WI38 (cell line): ENCODE measurements around the gene RUSF1.

Experiments used
- H3K4me3 ChIP-seq: 2 replicates; pipeline ENCODE4 v1.5.1; 2011; ENCODE audit warnings: low read depth, mild to moderate bottlenecking, control low read depth, low read length
- TF ChIP-seq, protein P1 (sequence below): IDR thresholded peaks from 2 replicates; pipeline ENCODE4 v1.5.1; 2012; ENCODE audit warnings: low read depth, mild to moderate bottlenecking, control low read depth, low read length

RUSF1 gene

DNA sequence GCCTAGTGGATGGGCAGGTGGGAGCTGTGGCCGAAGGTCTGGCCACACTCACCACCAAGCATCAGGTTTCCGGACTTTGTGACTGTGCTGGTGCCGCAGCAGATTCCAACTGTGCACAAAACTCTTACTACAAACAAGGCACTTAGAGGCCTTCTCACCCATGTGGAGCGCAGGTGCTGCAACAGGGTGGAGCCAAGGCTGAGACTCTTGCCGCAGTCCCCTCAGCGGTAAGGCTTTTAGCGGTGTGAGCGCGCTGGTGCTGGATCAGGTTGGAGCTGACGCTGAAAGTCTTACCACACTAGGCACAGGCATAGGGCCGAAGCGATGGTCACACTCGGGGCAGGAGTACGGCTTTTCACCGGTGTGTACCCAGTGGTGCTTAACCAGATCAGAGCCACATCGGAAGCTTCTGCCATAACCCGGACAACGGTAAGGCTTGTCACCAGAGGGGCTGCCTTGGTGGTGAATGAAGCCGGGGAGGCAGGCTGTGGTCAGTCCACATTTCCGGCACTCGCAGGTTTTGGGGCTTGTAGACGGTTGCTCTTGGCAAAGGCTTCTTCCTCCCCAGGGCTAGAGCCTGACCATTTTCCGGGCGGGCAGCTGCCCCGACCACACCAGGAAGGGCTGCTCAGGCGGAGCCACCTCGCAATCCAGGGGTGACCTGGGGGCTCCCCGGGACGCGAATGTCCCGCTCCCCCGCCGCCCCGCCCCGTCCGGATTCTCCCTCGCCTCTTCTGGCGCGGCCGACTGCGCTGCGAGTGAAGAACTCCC is 49.9 kb downstream of the RUSF1 start:
- peak overlapping the region; percentile 88 for H3K4me3 ChIP-seq
- TF ChIP-seq, protein P1, sequence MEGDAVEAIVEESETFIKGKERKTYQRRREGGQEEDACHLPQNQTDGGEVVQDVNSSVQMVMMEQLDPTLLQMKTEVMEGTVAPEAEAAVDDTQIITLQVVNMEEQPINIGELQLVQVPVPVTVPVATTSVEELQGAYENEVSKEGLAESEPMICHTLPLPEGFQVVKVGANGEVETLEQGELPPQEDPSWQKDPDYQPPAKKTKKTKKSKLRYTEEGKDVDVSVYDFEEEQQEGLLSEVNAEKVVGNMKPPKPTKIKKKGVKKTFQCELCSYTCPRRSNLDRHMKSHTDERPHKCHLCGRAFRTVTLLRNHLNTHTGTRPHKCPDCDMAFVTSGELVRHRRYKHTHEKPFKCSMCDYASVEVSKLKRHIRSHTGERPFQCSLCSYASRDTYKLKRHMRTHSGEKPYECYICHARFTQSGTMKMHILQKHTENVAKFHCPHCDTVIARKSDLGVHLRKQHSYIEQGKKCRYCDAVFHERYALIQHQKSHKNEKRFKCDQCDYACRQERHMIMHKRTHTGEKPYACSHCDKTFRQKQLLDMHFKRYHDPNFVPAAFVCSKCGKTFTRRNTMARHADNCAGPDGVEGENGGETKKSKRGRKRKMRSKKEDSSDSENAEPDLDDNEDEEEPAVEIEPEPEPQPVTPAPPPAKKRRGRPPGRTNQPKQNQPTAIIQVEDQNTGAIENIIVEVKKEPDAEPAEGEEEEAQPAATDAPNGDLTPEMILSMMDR = no peak

DNA sequence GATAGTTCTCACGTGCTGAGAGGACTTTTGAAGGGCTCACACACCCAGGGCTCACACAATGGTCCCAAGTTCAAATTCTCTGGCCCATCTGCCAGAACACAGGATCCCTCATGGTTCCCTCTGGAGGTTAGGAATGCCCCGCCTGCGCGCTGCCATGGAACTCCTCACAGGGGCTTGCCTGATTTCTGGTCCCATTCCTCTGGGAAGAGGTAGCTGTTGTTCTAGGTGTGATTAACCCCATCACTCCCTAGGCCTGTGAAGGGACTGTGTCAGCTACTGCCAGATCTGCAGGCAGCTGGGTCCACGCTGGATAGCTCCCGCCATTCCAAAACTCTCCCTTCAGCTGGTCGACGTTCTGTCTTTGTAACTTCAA is 51.2 kb downstream of the RUSF1 start:
- H3K4me3 ChIP-seq = 0 out of 2 replicates have a peak overlapping the region, but pooled peaks have one; percentile 88
- TF ChIP-seq, protein P1 = no peak

DNA sequence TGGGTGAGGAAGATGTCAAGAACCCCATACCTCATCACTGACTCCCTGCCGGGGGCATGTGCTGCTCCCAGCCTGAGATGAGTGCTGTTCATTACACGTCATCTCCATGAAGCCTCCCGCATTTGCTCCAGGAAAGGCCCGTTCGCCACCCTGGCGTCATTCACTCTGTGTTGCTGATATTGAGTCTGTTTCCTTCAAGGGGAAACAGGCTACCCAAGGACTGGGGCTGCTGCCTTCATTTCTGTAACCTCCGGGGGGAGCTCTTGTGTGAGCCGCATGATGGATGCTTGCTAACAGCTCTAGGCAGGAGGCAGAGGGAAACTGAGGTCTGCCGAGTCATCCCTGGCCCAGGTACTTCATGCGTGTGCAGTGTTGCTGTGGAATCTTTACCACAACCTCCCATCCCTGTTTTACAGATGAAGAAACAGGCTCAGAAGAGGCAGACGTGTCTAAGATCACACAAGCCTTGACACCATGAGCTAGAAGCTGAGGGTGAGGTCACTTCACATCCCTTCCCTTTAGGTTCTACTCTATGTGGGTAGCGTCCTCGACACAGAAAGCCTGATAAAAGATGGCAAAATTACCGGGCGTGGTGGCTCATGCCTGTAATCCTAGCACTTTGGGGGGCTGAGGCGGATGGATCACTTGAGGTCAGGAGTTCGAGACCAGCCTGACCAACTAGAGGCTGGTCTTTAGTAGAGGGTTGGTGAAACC is 52.4 kb downstream of the RUSF1 start:
- TF ChIP-seq, protein P1 = no peak
- no peak overlapping the region for H3K4me3 ChIP-seq

DNA sequence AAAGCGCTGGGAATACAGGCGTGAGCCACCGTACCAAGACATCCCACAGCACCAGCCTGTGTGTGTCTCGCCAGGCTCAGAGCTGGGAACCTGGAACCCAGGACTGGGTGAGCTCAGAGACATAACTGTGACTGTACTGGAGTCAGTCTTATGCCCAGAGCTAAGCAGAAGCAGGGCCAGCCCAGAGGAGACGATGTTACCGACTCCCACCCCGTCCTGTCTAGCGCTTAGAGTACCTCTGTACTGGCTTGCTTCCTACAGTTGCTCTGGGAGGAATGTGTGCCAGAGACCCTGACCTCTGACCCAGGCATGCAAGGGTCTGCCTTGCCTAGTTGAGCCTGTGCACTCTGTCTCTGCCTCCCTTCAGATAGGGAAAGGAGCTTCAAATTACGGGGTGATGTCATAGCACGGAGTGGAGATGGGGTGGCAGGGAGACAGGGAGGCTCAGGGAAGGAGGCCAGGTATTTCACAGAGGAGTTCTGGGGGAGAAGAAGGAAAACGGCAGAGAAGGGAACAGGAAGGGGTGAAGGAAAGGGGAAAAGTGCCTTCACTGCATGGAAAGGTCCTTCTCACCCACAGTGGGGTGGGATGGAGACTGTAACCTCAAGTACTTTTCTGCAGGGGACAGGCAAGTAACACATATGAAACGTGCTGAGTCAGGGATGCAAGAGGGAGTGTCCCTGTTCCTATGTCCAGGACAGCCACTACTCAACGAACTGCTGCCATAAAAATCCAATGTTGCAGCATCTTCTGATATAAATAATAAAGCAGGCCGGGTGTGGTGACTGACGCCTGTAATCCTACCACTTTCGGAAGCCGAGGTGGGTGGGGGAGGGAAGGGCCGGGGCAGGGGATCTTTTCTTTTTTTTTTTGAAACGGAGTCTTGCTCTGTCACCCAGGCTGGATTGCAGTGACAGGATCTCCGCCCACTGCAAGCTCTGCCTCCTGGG is 54.7 kb downstream of the RUSF1 start:
- H3K4me3 ChIP-seq = no peak overlapping the region
- TF ChIP-seq, protein P1 = no peak

DNA sequence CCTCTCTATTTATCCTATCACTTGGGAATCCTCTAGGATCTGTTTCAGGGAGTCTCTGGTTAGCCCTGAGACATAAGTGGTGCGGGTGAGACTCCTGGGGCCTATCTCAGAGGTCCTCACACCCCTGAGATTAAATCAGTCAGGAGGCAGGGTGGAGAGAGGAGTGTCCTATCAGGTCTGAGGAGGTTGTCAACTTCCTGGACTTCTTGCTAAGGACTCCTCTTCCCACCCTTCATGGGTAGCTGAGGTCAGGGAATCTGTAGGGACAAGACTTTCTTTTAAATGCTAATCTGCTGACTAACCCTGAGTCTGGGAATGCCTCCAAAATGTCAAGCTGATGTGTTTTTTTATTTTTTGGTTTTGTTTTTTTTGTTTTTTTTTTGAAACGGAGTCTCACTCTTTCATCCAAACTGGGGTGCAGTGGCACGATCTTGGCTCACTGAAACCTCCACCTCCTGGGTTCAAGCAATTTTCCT is 55.5 kb downstream of the RUSF1 start:
- no peak overlapping the region for H3K4me3 ChIP-seq
- TF ChIP-seq, protein P1 = no peak

DNA sequence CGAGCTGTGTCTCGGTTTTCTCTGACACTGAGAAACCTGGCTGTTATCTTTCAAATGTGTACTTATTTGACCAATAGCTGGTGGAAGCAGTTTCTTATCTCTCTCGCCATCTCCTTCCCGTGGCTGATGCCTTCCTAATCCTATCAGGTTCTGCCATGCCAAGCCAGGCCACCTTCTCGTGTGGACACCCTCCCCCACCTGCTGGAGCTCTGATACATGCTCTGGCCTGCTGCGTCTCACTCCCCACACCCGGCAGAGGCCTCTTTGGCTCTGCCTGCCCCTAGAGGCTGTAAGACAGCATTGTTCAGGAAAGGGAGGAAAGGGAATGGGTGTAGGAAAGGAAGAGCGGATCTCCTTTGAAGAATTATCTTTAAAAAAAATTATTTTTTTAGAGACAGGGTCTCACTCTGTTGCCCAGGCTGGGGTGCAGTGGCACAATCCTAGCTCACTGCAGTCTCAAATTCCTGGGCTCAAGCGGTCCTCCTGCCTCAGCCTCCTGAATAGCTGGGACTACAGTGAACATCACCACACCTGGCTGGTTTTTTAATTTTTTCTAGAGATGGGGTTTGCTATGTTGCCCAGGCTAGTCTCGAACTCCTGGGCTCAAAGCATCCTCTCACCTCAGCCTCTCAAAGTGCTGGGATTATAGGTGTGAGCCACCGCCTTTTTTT is 56.4 kb downstream of the RUSF1 start:
- TF ChIP-seq, protein P1 = peak; percentile 74
- H3K4me3 ChIP-seq = no peak overlapping the region
